ENCODE measurements around the gene FPGS.
"Not testable (repeated sequence)": the region's sequence is repeated elsewhere in the genome, so short reads cannot be mapped to it uniquely, and the experiment has no call there.

Gene FPGS

DNA sequence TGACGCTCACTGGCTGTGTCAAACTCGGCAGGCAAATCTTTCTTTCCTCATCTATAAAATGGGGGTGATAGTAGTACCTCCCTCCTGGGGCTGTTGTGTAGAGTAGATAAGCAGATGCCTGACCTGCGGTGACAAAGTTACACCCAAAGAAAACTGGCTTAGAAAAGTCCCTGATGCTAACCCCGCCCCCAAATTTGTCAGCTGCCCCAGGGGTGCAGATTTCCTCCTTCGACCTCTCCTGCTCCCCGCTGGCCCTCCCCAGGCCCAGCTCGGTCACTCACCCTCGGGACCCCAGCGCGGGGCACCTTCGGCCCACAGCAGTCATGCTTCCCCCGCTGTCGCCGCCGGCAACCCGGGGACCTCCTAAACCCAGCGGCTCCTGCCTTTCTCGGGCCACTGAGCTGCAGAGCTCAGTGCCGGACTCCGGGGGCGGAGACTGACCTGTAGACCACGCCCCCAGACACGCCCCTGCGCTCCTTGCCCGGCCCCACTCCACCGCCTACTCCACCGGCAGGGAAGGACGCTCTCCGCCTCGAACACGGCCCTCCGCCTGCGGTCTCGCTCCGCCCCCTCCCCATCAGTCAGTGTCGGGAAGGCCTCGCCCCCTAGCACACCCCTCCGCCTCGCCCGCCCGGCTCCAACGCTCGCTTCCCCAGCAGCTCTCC lies 31.6 kb upstream of the FPGS start:
- peak; percentile 91 for DNase-seq (ENCODE audit: low read depth)

DNA sequence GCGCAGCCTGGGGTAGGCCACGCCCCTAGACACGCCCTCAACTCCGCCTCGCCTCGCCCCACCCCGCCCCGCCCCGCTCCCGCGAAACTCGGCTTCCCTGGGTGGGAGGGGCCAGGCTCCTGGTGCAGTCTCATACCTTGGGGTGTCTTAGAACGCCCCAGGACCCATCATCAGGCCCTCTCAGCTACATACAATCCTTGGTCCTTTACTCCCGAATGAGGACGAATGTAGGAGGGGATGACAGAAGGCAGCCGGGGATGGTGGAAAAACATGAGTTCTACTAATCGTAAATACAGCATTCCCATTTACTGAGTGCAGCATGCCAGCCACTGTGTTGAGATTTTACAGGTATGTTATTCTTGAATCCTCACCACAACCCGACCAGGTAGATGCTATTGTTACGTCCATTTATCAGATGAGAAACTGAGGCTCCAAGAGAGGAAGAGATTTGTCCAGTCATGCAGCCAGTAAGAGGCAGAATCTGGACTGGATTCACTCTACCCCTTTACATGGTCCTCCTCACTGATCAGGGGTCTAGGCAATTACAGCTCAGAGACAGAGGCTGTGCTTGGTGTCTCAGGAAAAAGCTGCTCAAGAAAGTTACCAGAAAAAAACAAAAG lies 31.0 kb upstream of the FPGS start:
- no peak for DNase-seq (ENCODE audit: low read depth)

DNA sequence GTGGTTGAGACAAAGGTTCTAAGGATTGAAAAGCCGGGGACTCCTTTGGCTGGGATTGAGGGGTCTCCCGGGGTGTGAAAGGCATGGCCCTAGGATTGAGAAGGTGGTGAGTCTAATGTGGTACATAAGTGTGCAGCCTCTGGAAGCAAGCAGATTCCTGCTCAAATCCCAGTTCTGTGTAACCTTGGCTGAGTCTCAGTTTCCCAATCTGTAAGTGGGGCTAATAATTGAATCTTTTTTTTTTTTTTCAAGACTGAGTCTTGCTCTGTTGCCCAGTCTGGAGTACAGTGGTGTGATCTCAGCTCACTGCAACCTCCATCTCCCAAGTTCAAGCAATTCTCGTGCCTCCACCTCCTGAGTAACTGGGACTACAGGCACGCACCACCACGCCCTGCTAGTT lies 30.1 kb upstream of the FPGS start:
- DNase-seq (ENCODE audit: low read depth), result no peak

DNA sequence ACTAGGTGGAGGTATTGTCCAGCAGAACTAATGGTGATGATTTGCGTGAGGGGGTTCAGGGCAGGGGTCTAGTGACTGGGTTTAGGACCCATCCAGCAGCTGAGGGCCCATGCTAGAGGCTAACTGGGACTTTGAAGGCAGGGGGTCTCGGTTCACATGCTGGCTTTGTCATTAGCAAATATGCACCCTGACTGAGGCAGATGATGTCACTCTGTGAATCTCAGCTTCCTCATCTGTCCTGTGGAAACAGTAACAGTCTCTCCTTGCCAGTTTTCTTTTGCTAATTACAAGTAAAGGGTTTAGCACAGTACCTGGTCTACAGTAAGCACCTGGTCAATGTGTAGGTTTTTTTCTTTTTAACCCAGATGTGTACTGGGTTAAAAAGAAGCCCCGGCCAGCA lies 29.4 kb upstream of the FPGS start:
- no peak for DNase-seq (ENCODE audit: low read depth)

DNA sequence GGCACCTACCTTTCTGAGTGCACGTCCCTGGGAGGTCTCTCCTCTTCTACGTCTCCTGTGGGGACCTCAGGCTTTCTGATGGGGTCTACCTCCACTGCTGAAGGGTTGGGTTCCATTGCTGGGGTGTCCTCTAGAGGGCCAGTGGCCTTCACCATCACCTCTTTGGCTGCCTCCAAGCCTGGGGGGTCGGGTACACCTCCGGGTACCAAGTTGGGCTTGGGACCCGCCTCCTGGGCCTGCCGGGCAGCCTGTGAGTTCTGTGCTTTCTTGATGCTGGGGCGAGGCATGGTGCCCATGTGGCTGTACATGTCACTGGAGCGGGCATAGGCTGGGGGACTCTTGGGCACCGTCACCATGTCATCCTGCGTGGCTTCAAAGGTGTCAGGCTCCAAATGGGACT lies 28.7 kb upstream of the FPGS start:
- DNase-seq (ENCODE audit: low read depth), result no peak

DNA sequence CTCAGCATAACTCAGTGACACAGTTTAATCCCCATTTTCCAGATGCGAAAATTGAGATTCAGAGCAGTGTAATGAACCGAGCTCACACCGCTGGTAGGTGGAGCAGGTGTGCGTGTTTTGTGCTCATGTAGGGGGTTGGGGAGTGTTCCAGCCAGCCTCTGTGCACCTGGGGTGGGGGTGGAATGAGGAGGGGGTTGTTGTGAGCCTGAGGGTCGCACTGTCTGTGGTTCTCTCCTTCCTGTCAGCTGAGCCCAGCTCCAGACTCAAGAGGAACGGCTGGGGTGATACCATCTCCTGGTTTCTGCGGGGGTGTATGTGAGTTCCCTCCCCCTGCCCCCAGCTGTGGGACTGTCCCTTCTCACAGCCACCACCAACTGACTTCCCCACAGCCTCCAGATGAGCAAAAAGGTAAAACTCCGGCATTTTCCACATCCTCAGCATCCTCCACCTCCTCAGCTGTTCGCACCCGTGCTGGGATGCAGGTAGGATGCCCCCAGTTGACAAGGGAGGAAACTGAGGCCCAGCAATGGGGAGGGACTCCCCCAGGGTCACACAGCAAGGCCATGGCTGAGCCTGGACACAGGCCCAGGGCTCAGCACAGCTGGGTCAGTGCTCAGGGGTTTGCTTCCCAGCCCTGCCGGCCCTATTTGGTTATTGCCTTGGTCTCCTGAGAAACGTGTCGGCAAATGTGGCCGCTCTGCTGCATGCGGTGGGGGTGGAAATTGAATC lies 26.3 kb upstream of the FPGS start:
- DNase-seq (ENCODE audit: low read depth), result no peak

DNA sequence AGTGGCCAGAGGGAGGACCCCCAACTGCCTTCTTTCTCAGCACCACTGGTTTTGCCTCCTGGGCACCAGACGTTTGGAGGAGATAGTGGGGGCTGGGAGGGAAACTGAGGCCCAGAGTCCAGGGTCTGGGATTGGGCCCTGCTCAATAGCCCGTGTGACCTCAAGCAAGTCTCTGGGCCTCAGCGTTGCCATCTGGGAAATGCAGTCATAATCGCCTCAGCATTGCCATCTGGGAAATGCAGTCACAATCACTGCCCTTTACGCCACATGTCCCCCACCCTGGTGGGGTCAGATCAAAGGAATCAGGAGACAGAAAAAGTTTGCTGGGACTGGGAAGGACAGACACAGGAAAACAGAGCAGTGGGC lies 25.8 kb upstream of the FPGS start:
- no peak for DNase-seq (ENCODE audit: low read depth)

DNA sequence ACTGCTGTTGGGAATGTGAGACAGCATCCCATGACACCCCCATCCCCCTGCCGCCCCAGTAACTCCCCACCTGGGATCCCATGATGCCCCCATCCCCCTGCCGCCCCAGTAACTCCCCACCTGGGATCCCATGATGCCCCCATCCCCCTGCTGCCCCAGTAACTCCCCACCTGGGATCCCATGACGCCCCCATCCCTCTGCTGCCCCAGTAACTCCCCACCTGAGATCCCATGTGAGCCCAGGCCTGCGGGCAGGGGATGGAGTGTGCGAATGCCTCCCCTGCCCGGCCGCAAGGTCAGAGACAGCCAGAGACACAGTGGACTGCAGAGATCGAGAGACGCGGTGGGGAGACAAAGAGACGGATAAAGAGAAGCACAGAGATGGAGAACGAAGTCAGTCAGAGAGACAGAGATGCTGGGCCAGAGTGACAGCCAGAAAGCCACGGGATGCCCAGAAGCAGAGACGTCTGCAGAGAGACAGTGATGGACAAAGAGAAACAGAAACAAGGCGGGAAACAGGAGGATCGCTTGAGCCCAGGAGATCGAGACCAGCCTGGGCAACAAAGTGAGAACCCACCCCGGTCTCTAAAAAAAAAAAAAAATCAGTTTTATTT lies 25.2 kb upstream of the FPGS start:
- DNase-seq (ENCODE audit: low read depth), result no peak

DNA sequence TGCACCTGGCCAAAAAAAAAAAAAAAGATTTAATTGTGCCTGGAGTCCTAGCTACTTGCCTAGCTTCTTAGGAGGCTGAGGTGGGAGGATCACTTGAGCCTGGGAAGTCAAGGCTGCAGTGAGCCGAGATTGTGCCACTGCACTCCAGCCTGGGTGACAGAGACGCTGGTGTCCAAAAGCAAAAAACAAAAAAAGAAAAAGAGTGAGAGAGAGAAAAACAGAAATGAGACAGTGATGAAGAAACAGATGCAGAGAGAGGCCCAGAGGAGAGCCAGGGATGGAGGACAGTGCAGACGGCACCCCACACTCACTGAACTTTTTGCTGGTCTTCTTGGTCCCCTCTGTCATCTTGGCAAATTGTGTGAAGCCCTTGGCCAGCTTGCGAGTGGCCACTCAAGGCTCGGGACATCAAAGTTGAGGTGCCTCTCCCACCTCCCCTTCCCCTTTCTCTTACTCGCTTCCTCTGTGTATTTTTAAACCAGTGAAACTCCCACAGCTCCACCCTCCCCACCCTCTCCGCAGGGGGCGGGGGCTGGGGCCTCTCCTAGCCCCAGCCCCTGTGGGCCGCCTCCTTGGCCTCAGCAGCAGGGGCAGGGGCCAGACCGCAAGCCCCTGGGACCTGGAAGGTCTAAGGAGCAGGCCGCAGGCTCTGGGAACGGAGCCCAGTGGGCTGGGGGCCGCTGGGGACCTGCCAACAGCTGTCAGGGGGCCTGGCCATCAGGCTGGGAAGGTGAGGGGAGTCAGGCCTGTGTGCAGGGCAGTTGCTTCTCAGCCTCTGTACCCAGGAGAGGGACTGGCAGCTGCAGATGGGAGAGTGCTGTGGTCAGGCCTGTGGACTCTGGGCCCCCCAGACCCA lies 24.2 kb upstream of the FPGS start, which contains the start of gene SH2D3C:
TSS of gene SH2D3C (minus strand) at position 387 of the 856 bp plus-strand sequence. CDS start at position 348, 39 bp downstream.
- no peak for DNase-seq (ENCODE audit: low read depth)

DNA sequence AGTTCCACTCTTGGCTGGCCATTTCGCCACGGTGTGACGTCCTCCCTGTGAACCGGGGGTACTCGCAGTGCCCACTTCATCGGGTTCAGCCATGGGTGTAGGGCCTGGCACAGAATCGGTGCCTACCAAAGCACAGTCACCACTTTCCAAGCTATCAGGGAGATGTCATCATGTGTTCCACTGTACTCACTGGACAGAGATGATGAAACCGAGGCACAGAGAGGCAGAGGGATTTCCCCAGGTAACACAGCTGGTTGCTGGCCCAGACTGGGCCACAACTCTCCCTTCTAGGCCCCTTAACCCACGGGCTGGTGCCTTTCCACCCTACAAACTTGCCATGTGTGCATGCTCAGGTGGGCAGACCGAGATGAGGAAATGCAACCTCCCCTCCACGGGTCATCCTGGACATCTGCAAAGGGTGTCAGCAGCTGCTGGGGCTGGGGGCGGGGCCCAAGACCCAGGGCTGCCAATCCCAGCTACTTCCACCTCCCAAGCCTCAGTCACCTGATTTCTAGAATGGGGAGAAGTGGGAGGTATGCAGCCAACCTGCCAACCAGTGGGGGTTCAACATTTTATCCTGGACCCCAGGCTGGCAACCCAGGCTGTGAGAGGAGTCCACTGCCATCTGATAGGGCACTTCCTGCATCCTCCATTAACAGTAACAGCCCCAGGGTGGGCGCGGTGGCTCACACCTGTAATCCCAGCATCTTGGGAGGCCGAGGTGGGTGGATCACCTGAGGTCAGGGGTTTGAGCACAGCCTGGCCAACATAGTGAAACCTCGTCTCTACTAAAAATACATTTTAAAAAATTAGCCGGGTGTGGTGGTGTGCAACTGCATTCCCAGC lies 23.3 kb upstream of the FPGS start:
- DNase-seq (ENCODE audit: low read depth), result no peak

DNA sequence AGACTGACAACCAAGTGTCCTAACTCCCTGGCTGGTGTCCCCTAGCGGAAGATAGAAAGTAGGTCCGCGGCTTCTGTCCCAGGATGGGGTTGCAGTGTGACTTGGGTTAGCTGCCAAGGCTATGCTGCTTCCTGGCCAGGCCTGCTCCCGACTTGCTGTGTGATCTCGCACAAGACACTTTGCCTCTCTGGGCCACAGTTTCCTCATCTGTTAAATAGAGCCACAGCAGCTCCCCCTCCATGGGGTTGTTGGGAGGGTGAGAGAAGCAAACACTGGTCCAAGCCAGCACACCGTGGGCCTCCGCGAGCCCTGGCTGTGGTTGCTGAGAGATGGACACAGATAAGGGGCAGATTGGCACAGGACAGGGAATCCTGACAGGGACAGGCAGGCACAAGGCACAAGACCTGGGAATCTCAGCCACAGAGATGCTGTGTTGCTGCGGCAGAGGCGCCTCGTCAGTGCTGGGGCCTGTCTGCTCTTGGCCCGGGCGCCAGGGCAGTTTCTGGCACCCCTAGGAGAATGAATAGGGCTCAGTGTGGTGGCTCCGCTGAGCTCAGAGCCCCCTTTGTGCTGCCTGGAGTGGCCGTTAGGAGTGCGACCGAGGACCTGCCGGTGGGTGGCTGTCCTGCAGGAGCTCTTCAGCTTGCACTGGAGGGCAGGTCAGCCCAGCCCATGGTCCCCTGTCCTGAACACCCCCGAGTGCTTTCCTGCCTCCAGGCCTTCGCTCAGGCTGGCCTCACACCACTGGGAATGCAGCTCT lies 22.4 kb upstream of the FPGS start:
- DNase-seq (ENCODE audit: low read depth), result no peak

DNA sequence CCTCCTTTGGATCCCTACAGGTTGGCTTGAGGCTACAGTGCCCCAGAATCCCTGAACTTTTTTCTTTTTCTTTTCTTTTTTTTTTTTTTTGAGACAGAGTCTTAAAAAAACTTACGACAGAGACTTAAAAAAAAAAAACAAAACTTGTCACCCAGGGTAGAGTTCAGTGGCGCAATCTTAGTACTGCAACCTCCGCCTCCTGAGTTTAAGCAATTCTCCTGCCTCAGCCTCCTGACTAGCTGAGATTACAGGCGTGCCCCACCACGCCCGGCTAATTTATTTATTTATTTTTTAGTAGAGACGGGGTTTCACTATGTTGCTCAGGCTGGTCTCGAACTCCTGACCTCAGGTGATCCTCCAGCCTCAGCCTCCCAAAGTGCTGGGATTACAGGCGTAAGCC lies 21.8 kb upstream of the FPGS start:
- DNase-seq (ENCODE audit: low read depth), result not testable (repeated sequence)

DNA sequence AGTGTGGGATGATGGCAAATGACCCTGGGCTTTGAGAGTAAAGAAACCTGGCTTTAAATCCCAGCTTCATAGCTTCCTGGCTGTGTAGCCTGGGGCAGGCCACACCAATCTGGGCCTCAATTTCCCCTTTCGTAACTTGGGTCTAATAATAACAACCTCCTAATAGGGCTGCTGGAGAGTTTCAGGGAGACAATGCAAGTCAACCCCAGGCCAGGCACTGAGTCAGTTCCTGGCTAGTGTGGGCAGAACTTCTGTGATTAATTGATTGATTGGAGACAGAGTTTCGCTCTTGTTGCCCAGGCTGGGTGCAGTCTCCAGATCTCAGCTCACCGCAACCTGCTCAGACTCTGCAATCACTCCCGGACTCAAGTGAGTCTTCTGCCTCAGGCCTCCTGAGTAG lies 20.9 kb upstream of the FPGS start:
- DNase-seq (ENCODE audit: low read depth), result no peak

DNA sequence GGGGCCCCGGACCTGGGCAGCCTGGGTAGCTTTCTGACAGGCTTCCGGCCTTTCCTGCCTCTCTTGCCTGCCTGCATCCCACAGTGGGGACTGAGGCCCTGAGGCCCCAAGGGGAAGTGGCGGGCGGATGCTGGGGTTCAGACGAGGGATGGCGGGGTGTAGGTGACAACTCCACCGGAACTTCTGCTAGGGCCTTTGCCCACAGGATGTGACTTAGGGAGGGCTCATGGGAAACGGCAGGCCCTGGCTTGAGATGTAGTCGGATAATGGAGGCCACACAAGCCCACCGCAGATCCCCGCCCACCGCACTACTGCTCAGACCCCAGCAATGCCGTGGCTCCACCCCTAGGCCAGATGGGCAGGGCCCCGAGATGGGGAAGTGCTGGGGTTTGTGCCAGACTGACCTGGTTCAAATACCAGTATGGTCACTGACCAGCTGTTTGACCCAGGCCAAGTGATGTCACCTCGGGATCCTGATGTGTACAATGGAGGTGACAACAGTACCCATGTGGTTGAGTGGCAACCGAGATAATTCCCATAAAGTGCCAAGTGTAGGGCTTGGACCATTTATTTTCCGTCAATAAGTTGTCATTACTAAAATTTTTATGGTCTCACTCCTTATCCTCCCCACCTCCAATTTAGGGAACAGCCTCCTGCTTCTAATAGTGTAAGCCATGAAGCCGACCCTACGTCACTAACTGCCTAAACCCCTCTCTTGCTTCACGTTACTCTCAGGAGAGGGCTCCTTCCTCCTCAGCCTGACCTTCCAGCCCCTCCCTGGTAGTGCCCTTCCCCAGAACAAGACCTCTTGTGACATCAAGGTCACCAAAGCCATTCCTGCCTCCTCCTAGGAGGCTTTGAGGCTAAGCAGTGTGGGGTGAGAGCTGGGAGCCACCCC lies 19.3 kb upstream of the FPGS start:
- no peak for DNase-seq (ENCODE audit: low read depth)

DNA sequence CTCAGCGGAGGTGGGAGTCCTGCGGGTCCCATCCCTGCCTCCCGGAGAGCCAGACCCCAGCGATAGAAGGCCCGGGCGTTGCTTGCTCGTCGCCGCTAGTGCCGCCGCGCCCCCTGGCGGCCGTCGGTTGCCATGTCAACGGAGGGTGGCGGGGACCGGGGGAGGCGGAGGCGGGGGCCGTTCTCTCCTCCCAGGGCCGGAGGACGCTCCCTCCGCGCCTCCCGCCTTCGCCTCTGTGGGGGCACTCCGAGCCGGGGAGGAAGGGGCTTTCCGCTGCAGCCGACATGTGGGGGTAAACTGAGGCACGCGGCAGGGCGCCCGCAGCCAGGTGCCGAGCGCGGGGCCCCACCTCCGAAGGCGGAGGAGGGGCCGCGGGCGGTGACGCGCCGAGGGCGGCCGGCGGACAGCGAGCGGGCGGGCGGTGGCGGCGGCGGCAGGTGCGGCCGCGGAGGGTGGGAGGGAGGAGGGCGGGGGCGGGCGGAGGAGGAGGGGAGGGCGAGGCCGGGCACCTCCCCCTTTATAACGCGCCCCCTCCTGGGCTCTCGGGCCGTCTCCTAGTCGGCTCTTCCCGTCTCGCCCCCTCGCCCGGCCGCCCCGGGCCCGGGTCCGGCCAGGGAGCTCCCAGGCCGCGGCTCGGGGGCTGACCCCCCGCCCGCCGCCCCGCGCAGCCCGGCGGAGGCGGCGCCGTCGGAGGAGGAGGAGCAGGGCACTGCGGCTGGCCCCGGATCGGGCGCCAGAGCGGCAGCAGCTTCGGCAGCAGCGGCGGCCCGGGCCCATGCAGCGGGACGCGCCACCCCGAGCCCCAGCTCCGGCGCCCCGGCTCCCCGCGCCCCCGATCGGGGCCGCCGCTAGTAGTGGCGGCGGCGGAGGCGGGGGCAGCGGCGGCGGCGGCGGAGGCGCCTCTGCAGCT lies 17.4 kb upstream of the FPGS start:
- peak; percentile 51 for DNase-seq (ENCODE audit: low read depth)

DNA sequence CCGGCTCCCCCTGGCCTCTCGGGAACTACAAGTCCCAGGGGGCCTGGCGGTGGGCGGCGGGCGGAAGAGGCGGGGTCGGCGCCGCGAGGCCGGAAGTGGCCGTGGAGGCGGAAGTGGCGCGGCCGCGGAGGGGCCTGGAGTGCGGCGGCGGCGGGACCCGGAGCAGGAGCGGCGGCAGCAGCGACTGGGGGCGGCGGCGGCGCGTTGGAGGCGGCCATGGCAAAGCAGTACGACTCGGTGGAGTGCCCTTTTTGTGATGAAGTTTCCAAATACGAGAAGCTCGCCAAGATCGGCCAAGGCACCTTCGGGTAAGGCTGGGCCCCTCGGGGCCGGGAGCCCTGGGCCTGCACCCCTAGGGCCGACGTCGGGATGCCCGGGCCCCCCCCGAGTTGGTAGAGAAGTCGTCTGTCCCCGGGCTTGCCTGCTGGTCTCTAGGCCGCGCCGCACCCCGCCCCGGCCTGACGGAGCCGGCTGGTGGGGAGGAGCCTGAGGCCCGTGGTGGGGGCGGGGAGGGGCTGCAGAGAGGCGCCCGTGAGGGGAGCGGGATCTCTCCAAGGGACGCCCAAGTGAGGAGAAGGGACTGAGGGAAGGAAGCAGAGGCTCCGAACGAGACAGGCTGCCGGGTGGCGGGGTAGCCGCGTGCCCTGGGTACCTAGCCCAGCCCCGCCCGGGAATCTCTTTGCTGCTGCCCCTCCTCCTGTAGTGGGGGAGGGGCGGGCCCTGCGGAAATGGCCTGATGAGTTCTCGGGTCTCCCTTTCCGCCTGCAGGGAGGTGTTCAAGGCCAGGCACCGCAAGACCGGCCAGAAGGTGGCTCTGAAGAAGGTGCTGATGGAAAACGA lies 16.5 kb upstream of the FPGS start, which contains the start of gene CDK9:
TSS of gene CDK9 (plus strand) at position 102 of the 840 bp plus-strand sequence. CDS start at position 217, 115 bp downstream.
- peak; percentile 68 for DNase-seq (ENCODE audit: low read depth)

DNA sequence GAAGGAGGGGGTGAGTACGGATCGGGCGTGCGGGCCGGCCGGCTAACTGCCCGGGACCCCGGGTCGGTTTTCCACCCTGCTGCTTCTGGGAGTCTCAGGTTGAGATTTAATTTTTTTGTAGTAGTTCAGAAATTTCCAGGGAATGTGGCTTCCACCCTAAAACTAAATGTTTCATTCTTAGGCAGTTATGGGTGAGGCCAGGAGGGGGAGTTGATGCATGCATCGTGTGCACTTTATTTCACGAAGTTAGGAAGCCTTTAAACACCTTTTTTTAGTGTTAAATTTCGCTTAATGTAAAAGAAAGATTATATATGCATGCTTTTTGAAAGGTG lies 15.9 kb upstream of the FPGS start:
- DNase-seq (ENCODE audit: low read depth), result peak; percentile 3
